Neural cell (in vitro differentiated cells): ENCODE results near the gene PCDH9.

Experiments used
- CTCF ChIP-seq: fragments of 450-650 bp; IDR thresholded peaks from 2 replicates; pipeline ENCODE4 v1.5.1; 2014; ENCODE audit warnings: antibody characterized with exemption, mild to moderate bottlenecking, moderate library complexity; ENCODE audit not compliant: poor library complexity, severe bottlenecking
- EP300 ChIP-seq: fragments of 450-650 bp; conservative IDR thresholded peaks from 2 replicates; pipeline ENCODE4 v1.6.1; 2014; ENCODE audit warnings: antibody characterized with exemption, mild to moderate bottlenecking, moderate library complexity; ENCODE audit not compliant: poor library complexity, severe bottlenecking
- EZH2 ChIP-seq: fragments of 200-600, 300-800 bp; shearing (Covaris generic), sonication (generic); IDR thresholded peaks from 2 replicates; pipeline ENCODE4 v1.6.1; 2014; ENCODE audit warnings: antibody characterized with exemption, low read length, borderline replicate concordance, mild to moderate bottlenecking; ENCODE audit not compliant: insufficient read depth, poor library complexity, severe bottlenecking
- MXI1 ChIP-seq: fragments of 450-650 bp; conservative IDR thresholded peaks from 2 replicates; pipeline ENCODE4 v1.6.1; 2014; ENCODE audit warnings: antibody characterized with exemption, mild to moderate bottlenecking; ENCODE audit not compliant: poor library complexity, severe bottlenecking
- POLR2AphosphoS5 ChIP-seq: IDR thresholded peaks from 2 replicates; pipeline ENCODE4 v1.6.1; 2012
- RAD21 ChIP-seq: fragments of 450-650 bp; conservative IDR thresholded peaks from 2 replicates; pipeline ENCODE4 v1.6.1; 2014; ENCODE audit warnings: antibody characterized with exemption, mild to moderate bottlenecking, moderate library complexity
- SMC3 ChIP-seq: fragments of 450-650 bp; conservative IDR thresholded peaks from 2 replicates; pipeline ENCODE4 v1.6.1; 2014; ENCODE audit warnings: antibody characterized with exemption, mild to moderate bottlenecking, moderate library complexity; ENCODE audit not compliant: poor library complexity
- TAF1 ChIP-seq: IDR thresholded peaks from 2 replicates; pipeline ENCODE4 v1.6.1; 2012; ENCODE audit warnings: low read depth
- TF ChIP-seq, protein P1 (sequence below): IDR thresholded peaks from 2 replicates; pipeline ENCODE4 v1.6.1; 2012; ENCODE audit warnings: borderline replicate concordance

DNA sequence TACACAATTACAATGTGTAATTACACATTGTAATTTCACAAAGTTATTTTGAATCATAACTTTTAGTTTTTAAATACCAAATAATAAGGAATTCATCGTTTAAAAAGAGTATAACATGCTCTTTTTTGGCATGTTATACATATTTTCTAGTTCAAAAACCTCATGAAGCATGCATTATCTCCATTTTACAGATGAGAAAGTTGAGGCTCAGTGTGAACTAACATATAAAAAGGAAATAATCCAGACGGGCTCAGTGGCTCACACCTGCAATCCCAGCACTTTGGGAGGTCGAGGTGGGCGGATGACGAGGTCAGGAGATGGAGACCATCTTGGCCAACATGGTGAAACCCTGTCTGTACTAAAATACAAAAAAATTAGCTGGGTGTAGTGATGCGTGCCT is 107.9 kb downstream of the PCDH9 start:
- TF ChIP-seq POLR2AphosphoS5, result no peak
- TF ChIP-seq CTCF, result no peak
- TF ChIP-seq SMC3, result no peak
- no peak for TF ChIP-seq EZH2
- TF ChIP-seq RAD21, result no peak
- TF ChIP-seq, protein P1, sequence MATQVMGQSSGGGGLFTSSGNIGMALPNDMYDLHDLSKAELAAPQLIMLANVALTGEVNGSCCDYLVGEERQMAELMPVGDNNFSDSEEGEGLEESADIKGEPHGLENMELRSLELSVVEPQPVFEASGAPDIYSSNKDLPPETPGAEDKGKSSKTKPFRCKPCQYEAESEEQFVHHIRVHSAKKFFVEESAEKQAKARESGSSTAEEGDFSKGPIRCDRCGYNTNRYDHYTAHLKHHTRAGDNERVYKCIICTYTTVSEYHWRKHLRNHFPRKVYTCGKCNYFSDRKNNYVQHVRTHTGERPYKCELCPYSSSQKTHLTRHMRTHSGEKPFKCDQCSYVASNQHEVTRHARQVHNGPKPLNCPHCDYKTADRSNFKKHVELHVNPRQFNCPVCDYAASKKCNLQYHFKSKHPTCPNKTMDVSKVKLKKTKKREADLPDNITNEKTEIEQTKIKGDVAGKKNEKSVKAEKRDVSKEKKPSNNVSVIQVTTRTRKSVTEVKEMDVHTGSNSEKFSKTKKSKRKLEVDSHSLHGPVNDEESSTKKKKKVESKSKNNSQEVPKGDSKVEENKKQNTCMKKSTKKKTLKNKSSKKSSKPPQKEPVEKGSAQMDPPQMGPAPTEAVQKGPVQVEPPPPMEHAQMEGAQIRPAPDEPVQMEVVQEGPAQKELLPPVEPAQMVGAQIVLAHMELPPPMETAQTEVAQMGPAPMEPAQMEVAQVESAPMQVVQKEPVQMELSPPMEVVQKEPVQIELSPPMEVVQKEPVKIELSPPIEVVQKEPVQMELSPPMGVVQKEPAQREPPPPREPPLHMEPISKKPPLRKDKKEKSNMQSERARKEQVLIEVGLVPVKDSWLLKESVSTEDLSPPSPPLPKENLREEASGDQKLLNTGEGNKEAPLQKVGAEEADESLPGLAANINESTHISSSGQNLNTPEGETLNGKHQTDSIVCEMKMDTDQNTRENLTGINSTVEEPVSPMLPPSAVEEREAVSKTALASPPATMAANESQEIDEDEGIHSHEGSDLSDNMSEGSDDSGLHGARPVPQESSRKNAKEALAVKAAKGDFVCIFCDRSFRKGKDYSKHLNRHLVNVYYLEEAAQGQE, result no peak
- no peak for TF ChIP-seq TAF1
- TF ChIP-seq EP300, result no peak
- TF ChIP-seq MXI1, result no peak
